H1 (cell line): ENCODE measurements around the gene RPL19. TPM values are rescaled to one million over a fixed set of nuclear protein-coding genes. Genes with fewer than 3 reads are reported as not detected.

Source experiments
- BCL11A ChIP-seq, 2 experiments: IDR thresholded peaks; one replicate each; pipeline ENCODE4 v1.6.1; 2011; ENCODE audit warnings: low read depth in 2 of 2, low read length in 2 of 2, mild to moderate bottlenecking in 2 of 2
- CTBP2 ChIP-seq: IDR thresholded peaks from 2 replicates; pipeline ENCODE4 v1.7.0; 2011; ENCODE audit warnings: borderline replicate concordance, mild to moderate bottlenecking, moderate library complexity, mixed read lengths, low read length; ENCODE audit not compliant: insufficient read depth, insufficient read length
- EZH2 ChIP-seq: fragments of 200-600 bp; sonication (generic); IDR thresholded peaks from 2 replicates; pipeline ENCODE4 v1.7.1; 2012; ENCODE audit warnings: low read depth, mild to moderate bottlenecking, moderate library complexity, low read length, inconsistent platforms; ENCODE audit not compliant: severe bottlenecking
- RFX5 ChIP-seq: IDR thresholded peaks from 2 replicates; pipeline ENCODE4 v1.6.1; 2011; ENCODE audit warnings: low read depth, low read length, improper control_type of control experiment, borderline replicate concordance
- SIN3A ChIP-seq, 2 experiments: IDR thresholded peaks in 1 of 2; conservative IDR thresholded peaks in 1 of 2; 2 replicates each; pipeline ENCODE4 v1.6.1; 2011 to 2012; ENCODE audit warnings: low read length in 2 of 2, improper control_type of control experiment in 1 of 2, low read depth in 1 of 2, mild to moderate bottlenecking in 1 of 2
- TAF7 ChIP-seq: optimal IDR thresholded peaks from 2 replicates; pipeline ENCODE3; 2011; ENCODE audit warnings: low read depth, mild to moderate bottlenecking, inconsistent platforms, low read length, moderate library complexity, borderline replicate concordance
- TBP ChIP-seq: IDR thresholded peaks from 2 replicates; pipeline ENCODE4 v1.6.1; 2011; ENCODE audit warnings: low read depth, low read length, improper control_type of control experiment
- polyA plus RNA-seq, 7 experiments: library from polyadenylated mRNA; depleted of rRNA in 3 of 7; stranded (reverse) in 5 of 7; unstranded in 2 of 7; fragments of >200 nt in 5 of 7; fragments of 200-250 nt in 2 of 7; gene quantifications; 1 replicate in 5 of 7; 2 replicates in 1 of 7; 4 replicates in 1 of 7; pipeline versions ENCODE4 v1.2.1 to v1.2.3, GENCODE V29; 2011 to 2013; ENCODE audit warnings: missing spikeins in 2 of 7, mixed read lengths in 2 of 7
- total RNA-seq: library from RNA; stranded (reverse); fragmentation: NEBNext Ultra II Directional; extraction: Animal tissue kit (Norgen Biotek cat#: 25700); gene quantifications from 2 replicates; pipeline ENCODE4 v1.2.1, GENCODE V29; 2021

RPL19 gene
- total and polyA plus RNA-seq, 2 of the 8 experiments (the other 6 are each of a cell fraction or from before 2014, with no cell fraction given) = 2,108 to 2,182 TPM

- TF ChIP-seq SIN3A (conservative IDR thresholded peaks at IDR 0.05 in 1 of 2, IDR thresholded peaks at IDR 0.05 in 1 of 2; ENCODE audit: low read depth in 1 of 2, low read length in 2 of 2) (no peak), EZH2 (no peak), RFX5 (no peak), CTBP2 (no peak), BCL11A (IDR thresholded peaks at IDR 0.05; ENCODE audit: low read depth in 2 of 2, low read length in 2 of 2) (no peak), TBP (no peak), TAF7 (no peak)
- TF ChIP-seq, all 59 proteins: peak for 0
These were observed 30.3 kb downstream of the RPL19 start (continued) for GRCh38 chr17:39230361-39230760.
